NCI-H748 (cell line): ENCODE results near the gene BCL11A.
"Not testable (repeated sequence)": the region's sequence is repeated elsewhere in the genome, so short reads cannot be mapped to it uniquely, and the experiment has no call there.

Experiments used
- DNase-seq: peaks from one replicate; lab custom pipeline; 2025; ENCODE audit not compliant: unreplicated experiment; lab: John Stamatoyannopoulos, UW

Gene BCL11A

DNA sequence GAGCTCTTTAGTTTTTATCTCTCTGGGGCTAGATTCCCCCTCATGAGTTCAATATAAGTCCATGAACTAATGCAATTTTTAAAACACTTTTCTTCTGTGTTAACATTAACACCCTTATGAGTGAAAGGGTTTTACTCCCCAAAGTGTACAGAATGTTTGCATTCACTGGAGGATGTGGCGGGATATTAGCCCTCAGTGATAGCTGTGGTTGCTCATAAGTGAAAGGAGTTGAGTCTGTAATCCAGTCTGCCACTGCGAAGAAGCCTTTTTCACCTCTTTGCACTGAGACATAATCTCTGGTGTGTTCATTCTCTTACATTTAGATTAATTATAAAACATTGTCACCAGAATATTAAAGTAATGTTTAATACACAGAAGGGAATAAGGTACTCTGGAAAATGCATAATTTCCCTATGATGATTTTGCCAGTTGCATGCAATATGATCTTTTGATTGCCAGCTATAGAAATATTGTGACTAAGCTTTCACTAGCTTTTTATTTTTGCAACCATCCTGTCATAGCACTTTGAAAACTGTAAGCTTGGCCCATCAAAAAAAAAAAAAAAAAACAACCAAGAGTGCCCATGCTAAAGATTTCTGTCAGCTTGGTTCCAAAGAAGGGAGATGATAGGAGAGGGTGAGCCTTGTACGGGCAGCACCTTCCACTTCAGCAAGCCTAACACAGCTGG, 113.2 kb downstream of the BCL11A start:
- DNase-seq = no peak

DNA sequence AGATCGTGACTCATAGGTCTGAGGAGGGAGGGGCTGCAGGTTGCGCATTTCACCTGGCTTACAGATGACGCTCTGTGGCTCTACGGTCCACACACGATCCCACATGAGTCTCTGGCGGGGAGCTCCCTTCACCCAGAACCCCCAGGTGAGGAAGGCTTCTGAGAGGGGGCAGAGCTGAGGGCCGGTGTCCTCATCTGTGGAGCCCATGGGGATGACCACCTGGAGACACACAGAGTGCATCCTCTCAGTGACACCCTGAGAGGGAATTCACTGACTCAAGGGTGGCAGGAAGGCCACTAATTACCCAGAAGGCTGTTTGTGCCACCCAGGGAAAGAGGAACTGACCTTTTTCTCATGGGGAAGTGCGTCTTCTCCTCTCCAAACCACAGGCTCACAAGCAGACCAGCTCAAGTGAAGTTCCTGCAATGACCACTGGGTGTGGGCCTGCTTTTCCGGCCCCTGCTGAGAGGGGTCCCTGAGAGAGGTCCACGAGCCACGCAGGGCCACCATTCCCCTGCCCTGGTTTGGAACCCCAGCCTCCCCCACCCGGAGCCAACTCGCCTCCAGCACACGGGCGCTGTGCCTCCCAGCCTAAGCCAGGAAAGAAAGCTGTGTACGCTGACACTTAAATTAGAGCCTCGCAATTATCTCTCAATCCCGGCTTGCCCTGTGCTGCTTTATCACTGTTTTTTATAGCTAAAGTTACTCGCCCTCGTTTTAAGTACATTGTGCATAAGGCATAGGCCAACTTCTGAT, 114.1 kb downstream of the BCL11A start:
- no peak for DNase-seq

DNA sequence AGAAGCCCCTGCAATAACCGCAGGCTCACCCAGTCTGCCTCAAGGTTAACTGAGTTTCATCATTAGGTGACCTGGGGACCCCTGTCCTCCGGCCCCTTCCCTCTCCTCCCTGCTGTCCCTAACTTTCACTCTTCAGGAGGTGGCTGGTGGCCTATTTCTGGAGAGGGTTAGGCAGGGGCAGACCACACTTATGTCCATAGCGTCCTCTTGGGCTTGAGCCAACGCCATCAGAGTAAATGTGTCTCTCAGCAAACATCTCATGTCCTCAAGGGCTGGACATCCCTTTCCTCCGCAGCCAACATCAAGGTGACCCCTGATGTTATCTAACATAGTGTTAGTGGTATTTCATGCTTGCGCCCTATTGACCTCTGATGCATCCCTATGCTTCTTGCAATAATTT, 114.8 kb downstream of the BCL11A start:
- DNase-seq = no peak

DNA sequence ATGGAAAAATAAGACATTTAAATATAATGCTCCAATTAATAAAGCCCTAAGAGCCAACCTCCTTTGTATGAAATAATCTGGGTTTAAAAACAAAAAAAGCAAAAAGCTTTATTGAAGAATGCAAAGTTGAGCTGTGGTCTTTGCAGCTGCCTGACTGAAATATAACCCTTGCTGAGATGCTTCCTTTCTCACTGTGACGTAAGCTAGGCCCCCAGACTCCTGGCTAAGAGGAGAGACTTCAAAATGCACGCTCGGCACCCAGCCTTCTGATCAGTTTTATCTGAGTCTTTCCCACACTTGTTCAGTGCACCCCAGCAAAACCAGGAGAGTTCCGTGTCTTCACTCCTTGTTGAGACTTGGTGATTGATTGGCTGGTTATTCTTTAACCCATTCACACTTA, 115.3 kb downstream of the BCL11A start:
- no peak for DNase-seq

DNA sequence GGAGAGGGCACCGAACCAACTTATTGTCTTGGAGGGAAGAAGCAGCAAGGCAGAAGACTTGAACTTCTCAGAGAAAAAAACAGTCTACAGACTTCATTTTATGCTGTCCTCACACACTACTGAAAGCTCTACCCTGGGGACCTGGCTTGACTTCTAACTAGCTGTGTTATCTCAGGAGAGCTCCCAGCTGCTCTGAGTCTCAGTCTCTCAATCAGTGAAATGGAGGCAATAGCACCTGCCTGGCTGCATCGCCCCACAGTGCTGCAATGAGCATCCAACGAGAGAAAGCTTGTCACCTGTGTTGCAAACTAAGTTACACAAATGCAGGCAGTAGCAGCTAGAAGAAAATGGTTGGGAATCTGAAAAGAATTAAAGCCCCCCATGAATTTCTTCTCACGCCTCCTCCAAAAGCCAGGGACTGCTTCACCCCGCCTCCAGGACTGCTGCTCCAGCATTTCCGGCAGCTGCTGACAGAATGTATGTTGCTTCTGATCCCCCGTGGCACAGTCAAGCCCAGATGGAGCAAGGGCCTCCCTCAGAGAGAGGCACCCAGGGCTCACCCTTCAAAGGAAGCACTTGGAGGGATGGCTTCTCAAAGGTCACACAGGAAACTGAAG, 116.3 kb downstream of the BCL11A start:
- DNase-seq = no peak

DNA sequence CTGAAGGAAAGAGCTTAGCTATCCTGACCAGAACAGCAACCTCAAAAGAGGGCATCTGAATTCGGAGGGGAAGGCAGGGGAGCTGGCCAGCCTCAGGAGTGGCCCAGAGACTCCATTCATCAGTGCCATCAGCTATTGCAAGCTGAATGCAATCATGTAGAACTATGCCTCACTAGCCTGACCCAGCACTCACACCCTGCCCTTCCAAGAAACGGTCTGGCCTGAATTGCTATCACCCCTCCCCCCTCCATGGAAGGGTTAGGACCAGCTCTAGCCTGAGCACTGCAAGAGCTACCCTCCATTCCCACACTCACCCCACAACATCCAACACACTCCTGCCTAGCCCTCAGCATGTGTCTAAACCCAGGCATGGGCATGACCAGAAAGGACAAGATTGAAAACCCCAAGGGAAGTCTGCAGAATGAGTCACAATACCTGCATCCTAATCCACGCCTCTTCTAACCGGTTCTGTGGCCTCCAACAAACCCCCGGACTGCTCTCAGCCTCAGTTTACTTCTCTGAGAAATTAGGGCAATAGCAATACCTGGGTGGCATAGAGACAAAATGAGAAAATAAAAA, 120.3 kb downstream of the BCL11A start:
- DNase-seq = no peak

DNA sequence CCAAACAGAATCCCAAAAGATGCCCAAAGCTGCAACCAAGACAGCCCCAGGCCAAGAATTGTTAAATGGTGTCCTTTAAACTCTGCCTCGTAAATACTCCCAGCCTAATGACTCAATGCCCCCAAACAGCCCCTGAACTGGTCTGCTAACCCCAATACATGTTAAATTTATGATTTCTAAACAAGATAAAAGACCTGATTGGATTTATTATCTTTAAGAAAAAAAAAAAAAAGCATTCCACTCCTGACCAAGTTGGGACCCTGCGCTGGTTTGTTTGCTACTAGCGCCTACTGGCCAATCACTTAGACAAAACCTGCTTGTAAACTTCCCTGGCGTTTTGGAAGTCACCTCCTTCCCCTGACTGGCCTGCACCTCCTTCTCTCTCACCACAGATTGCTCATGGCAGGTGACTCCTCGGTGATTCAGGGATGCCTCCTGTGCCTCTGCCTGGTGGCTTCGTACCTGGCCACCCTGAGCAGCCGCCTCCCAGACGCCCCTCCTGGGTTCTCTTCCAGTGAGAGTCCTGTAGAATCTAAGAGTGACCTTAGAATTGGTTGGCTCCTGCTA, 121.3 kb downstream of the BCL11A start:
- DNase-seq = no peak

DNA sequence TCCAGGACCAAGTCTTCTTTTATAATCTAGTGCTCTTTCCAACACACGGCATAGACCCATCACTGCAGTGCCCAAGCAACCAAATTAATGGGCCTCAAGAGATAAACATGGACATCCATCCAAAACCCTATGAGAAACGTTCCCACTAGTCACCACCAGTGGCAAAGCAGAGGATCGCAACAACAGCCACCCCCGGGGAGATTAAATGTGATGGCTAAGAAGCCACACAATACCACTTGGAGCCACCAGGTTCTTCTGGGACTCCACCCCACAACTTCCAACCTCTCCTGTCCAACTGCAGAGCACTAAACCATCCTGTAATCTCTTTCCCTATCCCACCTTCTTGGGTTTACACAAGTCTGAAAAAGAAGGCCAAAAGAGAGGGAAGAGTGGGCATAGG, 123.8 kb downstream of the BCL11A start:
- no peak for DNase-seq

DNA sequence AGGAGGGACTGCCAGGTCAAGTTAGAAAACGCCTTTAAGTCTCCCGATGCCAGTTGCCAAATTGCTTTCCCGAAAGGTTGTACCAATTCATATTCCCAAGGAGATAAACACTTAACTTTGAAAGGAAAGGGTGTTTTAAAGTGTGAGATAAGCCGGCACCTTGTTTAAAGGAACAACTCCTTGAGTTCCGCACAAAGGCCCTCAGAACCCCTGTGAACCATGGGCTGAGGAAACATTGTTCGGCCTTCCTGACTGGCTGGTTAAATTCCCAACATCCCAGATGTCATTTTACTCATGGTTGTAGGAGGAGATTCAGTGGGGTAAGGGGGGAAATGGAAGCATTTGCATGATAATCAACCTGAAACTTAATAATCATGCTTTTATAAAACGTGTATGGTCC, 126.6 kb downstream of the BCL11A start:
- DNase-seq = no peak

DNA sequence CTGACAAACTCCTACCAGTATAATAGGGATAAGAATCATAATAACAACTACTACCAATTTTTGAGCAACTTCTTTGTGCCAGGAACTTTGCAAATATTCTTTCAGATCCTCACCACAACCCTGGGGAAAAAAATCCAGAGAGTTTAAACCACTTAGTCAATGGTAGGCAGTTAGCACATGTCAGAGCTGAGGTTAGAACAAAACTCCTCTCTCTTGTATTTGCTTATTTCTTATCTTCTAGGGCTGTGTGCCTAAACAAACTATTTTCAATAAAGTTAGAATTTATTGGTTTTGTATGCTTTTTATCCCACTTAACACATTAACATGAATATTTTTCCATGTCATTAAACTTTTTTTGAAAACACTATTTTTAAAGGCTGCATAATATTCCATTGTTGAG, 127.1 kb downstream of the BCL11A start:
- DNase-seq = no peak

DNA sequence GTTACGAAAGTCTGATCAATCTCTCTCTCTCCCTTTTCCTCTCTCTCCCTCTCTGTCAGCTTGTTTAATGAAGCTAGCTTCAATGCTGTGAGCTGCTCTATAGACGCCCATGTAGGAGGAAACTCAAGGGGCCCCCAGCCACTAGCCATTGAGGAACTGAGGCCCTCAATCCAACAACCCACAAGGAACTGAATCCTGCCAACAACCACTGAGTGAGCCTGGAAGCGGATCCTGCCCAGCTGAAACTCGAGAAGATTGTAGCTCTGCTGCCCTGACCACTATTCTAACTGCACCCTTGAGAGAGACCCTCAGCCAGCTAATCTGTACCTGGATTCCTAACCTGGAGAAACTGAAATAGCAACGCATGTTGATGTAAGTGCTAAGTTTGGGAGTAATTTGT, 129.2 kb downstream of the BCL11A start:
- no peak for DNase-seq

DNA sequence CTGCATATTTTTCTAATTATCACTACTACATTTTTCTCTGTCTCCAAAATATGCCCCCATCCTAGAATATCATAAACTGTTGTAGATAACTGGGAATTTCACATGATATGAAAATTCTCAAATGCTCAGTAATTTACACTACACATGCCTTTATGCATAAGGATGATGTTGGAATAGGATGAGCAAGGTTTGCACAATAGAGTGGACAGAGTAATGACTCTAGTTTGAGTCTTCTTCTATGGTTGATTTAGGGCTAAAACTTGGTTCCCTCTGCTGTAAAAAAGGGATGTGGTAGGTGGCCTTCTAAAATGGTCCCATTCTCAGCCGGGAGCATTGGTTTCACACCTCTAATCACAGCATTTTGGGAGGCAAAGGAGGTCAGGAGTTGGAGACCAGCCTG, 129.9 kb downstream of the BCL11A start:
- no peak for DNase-seq

DNA sequence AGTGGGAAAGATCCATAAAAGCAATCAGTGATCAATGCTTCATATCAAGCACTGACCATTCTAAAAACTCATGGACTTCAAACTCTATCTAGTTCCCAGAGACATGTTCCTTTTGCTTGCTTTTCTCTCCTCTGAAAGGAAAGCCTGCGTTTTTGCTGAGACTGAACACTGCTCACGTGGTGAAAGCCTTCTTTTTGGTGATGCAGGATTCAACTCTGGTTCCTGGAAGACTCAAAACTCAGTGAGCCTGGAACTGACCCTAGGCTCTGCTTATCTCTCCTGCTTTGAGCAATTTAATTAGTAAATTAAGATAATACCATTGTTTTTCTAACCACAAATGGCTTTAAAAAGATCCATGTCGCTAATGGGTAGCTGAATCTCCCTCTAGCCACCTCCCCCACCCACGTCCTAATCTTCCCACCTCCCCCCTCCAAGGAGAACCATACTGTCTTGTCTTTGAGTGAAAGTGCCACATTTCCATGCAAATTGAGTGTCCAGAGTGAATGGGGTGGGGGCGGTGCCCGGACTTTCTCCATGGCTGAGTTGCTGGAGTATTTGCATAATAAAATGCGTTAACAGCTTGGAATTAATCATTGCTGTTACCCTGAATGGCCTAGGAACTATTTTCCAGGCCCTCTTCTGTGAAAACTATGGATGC, 130.5 kb downstream of the BCL11A start:
- no peak for DNase-seq

DNA sequence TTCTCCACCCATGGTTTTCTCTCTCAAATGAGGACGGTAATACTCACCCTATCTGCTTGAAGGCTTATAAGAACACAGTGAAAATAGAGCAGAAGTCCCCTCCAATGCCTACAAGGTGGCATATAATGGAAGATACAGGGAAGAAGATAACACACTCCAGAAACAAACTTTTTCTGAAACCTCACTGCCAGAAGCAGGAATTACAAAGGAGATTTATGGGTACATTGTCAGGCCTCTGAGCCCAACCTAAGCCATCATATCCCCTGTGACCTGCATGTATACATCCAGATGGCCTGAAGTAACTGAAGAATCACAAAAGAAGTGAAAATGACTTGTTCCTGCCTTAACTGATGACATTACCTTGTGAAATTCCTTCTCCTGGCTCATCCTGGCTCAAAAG, 136.2 kb downstream of the BCL11A start:
- DNase-seq = not testable (repeated sequence)

DNA sequence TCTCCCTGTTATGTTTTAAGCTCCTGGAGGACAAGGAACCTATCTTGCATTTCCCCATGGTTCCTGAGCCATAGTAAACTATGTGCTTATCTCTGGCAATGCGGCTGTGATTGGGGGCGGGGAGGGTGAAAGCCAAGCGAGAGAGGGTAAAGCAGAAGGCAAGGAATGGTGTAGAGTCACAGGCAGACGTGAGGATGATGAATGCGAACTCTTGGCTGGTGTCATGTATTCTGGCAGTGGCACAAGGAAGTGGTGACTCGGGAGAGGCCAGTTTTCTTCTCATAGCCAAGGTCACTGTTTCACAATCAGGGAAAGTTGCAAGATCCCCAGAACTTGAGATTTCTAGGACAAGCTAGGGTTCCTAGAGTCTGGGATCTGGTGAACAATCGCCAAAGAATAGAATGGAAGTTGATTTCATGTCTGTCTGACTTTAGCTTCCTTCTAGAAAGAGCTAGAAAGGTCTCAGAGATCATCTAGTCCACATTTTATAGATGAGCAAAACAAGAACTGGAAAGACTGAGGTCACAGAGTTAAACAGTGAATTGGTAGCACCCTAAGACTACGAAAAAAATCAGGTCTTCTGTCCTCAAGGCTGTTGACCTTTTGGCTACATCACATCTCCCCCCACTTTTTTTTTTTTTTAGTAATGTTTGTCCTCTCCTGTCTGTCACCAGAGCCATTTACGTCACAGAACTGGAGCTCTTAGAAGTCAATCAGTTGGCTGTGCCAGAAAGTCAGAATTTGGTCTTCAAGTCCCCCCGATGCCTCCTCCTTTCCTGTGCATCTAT, 137.0 kb downstream of the BCL11A start:
- no peak for DNase-seq

DNA sequence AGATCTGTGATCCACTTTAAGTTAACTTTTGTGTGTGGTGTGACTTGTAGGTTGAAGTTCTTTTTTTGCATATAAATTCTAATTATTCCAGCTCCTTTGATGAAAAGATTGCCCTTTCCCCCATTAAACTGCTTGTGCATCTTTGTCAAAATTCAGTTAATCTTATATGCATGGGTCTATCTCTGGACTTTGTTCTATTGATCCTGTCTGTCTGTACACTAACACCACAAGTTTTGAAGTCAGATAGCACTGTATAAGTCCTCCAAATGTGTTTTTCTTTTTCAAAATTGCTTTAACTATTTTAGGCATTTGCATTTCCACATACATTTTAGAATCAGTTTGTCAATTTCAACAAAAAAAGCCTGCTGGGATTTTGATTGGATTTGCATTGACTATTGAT, 137.6 kb downstream of the BCL11A start:
- no peak for DNase-seq

DNA sequence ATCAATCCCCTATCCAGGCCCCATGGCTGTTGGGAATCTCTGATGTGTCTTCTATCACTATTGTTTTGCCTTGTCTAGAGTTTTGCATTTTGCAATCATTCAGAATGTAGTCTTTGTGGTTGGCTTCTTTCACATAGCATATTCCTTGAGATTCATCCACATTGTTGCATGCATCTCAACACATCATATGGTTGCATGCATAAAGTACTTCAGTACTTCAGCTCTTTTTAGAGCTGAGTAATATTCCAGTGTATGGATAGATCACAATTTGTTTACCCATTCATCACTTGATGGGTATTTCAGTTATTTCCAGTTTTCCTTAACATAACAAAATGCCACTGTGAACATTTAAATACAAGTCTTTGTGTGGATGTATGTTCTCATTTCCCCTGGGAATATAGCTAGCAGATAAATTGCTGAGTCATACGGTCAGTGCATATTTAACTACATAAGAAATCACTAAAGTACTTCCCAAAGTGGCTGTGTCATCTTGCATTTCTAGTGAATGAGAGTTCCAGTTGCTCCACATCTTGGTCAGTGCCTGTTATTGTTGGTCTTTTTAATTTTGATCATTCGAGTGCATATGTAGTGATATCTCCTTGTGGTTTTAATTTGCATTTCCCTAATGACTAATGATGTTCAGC, 138.8 kb downstream of the BCL11A start:
- DNase-seq = no peak

DNA sequence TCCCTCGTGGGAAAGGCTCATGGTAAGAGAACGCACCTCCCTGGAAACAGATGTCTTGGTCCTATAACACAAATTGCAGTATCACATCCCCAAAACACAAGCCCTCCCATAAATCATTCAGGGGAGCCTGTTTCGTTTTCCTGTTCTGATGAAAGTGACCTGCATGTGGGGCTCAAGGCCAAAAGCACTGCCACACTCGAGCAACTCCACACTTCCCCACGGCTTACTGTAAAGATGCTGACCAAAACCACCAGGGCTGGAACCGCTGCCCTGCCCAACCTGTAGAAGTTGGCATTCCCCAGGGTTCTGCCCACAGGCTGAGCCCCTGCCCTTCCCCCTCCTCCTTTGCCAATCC, 139.7 kb downstream of the BCL11A start:
- DNase-seq = no peak

DNA sequence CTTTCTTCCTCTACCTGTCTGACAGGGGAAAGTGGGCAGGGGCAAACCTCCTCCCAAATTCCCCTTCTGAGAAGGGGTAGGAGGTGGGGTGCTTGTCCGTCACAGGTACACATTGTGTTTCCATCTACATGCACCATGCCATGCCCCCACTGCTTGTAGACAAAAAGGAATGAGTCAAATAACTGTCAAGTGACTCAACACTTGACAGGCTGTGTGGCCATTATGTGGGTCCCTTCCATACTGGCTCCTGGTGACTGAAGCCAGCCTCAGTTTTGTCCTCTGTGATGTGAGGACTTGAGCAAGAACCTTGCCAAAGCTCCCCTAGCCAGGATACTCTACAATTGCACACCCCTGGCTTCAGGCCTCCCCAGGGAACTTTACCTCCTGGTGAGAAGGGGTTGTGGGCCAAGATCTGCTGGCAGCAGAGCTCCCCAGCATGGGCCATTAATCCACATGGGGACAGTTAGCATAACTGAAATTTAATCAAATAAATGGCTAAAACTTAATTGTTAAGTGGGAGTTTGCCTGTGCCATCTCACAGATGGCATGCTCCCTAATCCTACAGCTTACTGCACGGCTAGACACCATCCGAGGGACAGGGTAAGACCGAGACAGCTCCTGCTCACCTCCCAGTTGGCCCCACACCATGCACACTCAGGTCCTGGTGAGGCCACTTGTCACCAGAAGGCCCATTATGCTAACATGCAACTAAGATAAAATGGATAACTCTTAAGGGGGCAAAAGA, 140.2 kb downstream of the BCL11A start:
- no peak for DNase-seq
